Esophagus squamous epithelium (tissue), 5 donors: ENCODE measurements around the gene NECAB2. TPM values are rescaled to one million over a fixed set of nuclear protein-coding genes. Genes with fewer than 3 reads are reported as not detected.

Source experiments
- DNase-seq: peaks from one replicate; lab custom pipeline; 2025; lab: John Stamatoyannopoulos, UW
- H3K27ac ChIP-seq, 4 donors: fragments of 200-600 bp; sonication (generic); one replicate each; pipeline ENCODE4 v1.5.1; 2016 to 2019; ENCODE audit warnings: mild to moderate bottlenecking in 1 of 4
- H3K27me3 ChIP-seq, 4 donors: fragments of 200-600 bp; sonication (generic); 1 replicate in 3 of 4; 2 replicates in 1 of 4; pipeline versions ENCODE4 v1.5.1 to v1.6.0; 2017 to 2021; ENCODE audit warnings: antibody characterized with exemption in 1 of 4
- H3K36me3 ChIP-seq, 3 donors: fragments of 200-600 bp; sonication (generic); one replicate each; pipeline ENCODE4 v1.5.1; 2016 to 2019
- H3K4me1 ChIP-seq, 3 donors: fragments of 200-600 bp; sonication (generic); one replicate each; pipeline ENCODE4 v1.5.1; 2017 to 2019
- H3K4me3 ChIP-seq, 4 donors: fragments of 200-600 bp; sonication (generic); 1 replicate in 3 of 4; 2 replicates in 1 of 4; pipeline ENCODE4 v1.5.1; 2016 to 2019; ENCODE audit warnings: mild to moderate bottlenecking in 2 of 4, moderate library complexity in 1 of 4
- H3K9me3 ChIP-seq, 3 donors: fragments of 200-600 bp; sonication (generic); one replicate each; pipeline ENCODE4 v1.5.1; 2016 to 2019
- CTCF ChIP-seq, 6 experiments: fragments of 450-650 bp in 4 of 6; fragments of 200-600 bp in 2 of 6; sonication (generic) in 2 of 6; IDR thresholded peaks; one replicate each; pipeline ENCODE4 v1.5.1; 2016 to 2019; ENCODE audit warnings: antibody characterized with exemption in 6 of 6, mild to moderate bottlenecking in 4 of 6, moderate library complexity in 4 of 6
- POLR2A ChIP-seq, 4 donors: fragments of 450-650 bp; IDR thresholded peaks; one replicate each; pipeline ENCODE4 v1.6.1; 2017; ENCODE audit warnings: antibody characterized with exemption in 4 of 4, mild to moderate bottlenecking in 4 of 4, moderate library complexity in 3 of 4
- WGBS, 2 donors: methylation state at CpG; one replicate each; pipeline ENCODE4 v1.1.5; 2018; 5-methylcytosine and 5-hydroxymethylcytosine counted together
- intact Hi-C: fragments of 100-400 bp; cut with DNase I; formaldehyde crosslinking; loops from one replicate; pipeline ENCODE4 v1.15.0; 2022
- total RNA-seq, 4 donors: library from RNA; depleted of rRNA; stranded (reverse); fragments of >200 nt; gene quantifications; one replicate each; pipeline ENCODE4 v1.1.0, GENCODE V29; 2016
- donor health status: DM: yes; HTN: yes; CAD: no.

Gene NECAB2
- total RNA-seq, 4 donors from 2014 or later, result not detected

- Histone ChIP-seq H3K9me3 (no peaks in the 10 kb centered on the region), H3K4me1 (peaks cover 0 to 13% (median 0%) of the 10 kb centered on the region in 3 donors), H3K27me3 (peaks cover 0 to 31% (median 4%) of the 10 kb centered on the region in 4 donors), H3K4me3 (no peak overlapping the region), H3K36me3 (peaks cover 7 to 54% (median 11%) of the 10 kb centered on the region in 3 donors), H3K27ac (no peak overlapping the region)
- 90 to 95% methylated on average over 5 to 7 of the region's 13 CpGs for WGBS, 2 donors
- intact Hi-C loops, result loop anchor here (5.0 kb wide), 1 partner anchor 91 kb away; no protein-coding TSS in a partner anchor
- TF ChIP-seq POLR2A (IDR thresholded peaks at IDR 0.05) (no peak), CTCF (IDR thresholded peaks at IDR 0.05) (no peak)
- DNase-seq, result no peak
These were observed 1.8 kb upstream of the NECAB2 start for GRCh38 chr16:83966153-83966696.

- TF ChIP-seq POLR2A (IDR thresholded peaks at IDR 0.05), result no peak
- no peak for TF ChIP-seq CTCF (IDR thresholded peaks at IDR 0.05)
- H3K27me3 ChIP-seq, result peaks cover 0 to 31% (median 4%) of the 10 kb centered on the region in 4 donors
- no peak overlapping the region for H3K4me3 ChIP-seq
- H3K36me3 ChIP-seq, result peaks cover 7 to 45% (median 11%) of the 10 kb centered on the region in 3 donors
- no peak overlapping the region for H3K27ac ChIP-seq
- WGBS, 2 donors, result 76 to 92% methylated on average over 1 to 2 of the region's 2 CpGs
- intact Hi-C loops, result loop anchor here (5.0 kb wide), 1 partner anchor 90 kb away; no protein-coding TSS in a partner anchor
- no peaks in the 10 kb centered on the region for H3K9me3 ChIP-seq
- no peak for DNase-seq
- peaks cover 0 to 13% (median 0%) of the 10 kb centered on the region in 3 donors for H3K4me1 ChIP-seq
These were observed 953 bp upstream of the NECAB2 start for GRCh38 chr16:83967091-83967490.

- peak overlapping the region in 2 of 4 donors; percentile 43 to 64 for H3K4me3 ChIP-seq
- H3K4me1 ChIP-seq, result peaks cover 0 to 13% (median 0%) of the 10 kb centered on the region in 3 donors
- peaks cover 0 to 31% (median 4%) of the 10 kb centered on the region in 4 donors for H3K27me3 ChIP-seq
- H3K36me3 ChIP-seq, result peaks cover 0 to 32% (median 11%) of the 10 kb centered on the region in 3 donors
- DNase-seq, result no peak
- WGBS, 2 donors, result no CpG with 5 or more reads among the region's 87 CpGs
- TF ChIP-seq CTCF (IDR thresholded peaks at IDR 0.05) (no peak), POLR2A (IDR thresholded peaks at IDR 0.05) (no peak)
- no peaks in the 10 kb centered on the region for H3K9me3 ChIP-seq
- H3K27ac ChIP-seq, result no peak overlapping the region
- intact Hi-C loops, result loop anchor here (5.0 kb wide), 1 partner anchor 89 kb away; no protein-coding TSS in a partner anchor
These were observed 335 bp downstream of the NECAB2 start for GRCh38 chr16:83968306-83968851.

GRCh38 chr16:83968891-83969649, 1.0 kb downstream of the NECAB2 start:
- Histone ChIP-seq H3K4me3 (peak overlapping the region in 2 of 4 donors; percentile 43 to 44), H3K9me3 (no peaks in the 10 kb centered on the region), H3K4me1 (peaks cover 0 to 13% (median 0%) of the 10 kb centered on the region in 3 donors), H3K27ac (no peak overlapping the region), H3K36me3 (peaks cover 0 to 25% (median 11%) of the 10 kb centered on the region in 3 donors), H3K27me3 (peaks cover 0 to 31% (median 4%) of the 10 kb centered on the region in 4 donors)
- intact Hi-C loops, result loop anchor here (5.0 kb wide), 1 partner anchor 88 kb away; no protein-coding TSS in a partner anchor
- TF ChIP-seq POLR2A (IDR thresholded peaks at IDR 0.05) (no peak), CTCF (IDR thresholded peaks at IDR 0.05) (no peak)
- 9 to 24% methylated on average over 12 to 16 of the region's 45 CpGs for WGBS, 2 donors
- no peak for DNase-seq
